NCI-H2081 (cell line): ENCODE data around the gene LTC4S.
"Not testable (repeated sequence)": the region's sequence is repeated elsewhere in the genome, so short reads cannot be mapped to it uniquely, and the experiment has no call there.

Experiments used
- DNase-seq, 2 experiments: peaks; one replicate each; lab custom pipeline; 2025; lab: John Stamatoyannopoulos, UW

LTC4S gene

DNA sequence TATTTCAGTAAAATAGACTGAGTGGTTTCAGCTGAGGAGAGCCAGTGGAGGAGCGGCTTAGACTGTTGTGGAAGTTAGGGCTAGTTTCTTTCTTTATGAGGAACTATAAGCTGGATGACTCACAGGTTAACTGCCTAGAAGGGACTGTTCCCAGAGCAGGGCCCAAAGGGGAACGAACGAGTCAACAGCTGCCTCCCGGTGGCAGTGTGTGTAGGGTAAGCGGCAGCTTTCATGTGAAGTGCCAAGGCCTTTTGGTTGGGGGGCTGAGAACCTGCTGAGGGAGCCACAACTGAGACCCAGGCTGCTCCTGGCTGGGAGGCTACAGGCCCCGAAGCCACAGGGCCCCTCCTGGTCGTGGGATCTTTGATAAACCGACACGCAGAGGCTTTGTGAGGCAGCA lies 33.9 kb downstream of the LTC4S start:
- DNase-seq, result no peak

DNA sequence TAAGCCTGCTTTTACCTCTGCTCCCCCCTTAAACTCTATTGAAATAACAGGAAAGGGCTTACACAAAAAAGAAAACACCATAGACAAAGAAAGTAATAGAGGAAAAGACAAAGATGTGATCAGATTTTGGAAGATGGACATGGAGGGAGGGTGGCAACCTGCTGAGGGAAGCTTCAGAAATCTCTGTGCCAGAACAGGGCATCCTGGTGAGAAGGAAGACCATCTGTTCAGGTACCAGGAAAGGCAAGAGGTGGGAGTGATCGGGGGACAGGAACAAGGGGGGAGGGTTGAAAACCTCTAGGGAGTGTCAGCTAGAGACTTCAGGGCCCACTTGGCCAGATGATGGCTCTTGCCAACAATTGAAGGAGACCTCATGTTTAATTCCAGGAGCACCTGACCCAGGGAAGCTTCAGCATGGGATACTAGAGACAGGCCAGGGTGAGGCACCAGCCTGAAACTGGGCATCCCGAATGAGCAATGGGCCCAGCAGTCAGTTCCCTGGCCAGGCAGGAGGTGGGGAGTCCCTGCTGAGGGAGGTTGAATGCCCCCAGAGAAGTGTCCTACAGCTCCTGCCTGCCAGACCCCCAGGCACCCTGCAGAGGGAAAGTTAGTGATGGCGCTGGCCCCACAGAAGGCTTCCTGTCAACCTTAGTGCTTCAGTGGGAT lies 35.1 kb downstream of the LTC4S start:
- no peak for DNase-seq

DNA sequence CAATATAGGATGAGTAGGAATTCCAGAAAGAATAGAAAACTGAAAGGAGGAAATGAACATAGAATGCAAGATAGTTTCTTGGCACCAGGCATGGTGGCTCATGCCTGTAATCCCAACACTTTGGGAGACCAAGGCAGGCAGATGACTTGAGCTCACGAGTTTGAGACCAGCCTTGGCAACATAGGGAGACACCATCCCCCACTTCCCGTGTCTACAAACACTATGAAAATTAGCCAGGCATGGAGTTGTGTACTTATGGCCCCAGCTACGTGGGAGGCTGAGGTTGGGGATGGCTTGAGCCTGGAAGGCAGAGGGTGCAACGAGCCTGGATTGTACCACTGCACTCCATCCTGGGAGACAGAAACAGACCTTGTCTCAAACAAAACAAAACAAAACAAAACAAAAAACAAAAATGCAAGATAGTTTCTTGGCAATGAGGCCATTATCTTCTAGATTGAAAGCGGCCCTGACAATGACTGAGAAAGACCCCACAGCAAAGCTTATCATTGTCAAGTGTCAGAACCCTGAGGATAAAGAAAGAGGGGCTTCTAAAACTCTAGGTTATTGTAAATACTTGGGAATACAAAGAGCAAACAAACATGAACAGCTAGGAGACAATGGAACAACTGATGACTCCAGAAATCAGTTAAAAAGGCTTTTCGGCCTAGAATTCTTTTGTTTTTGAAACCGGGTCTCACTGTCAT lies 36.1 kb downstream of the LTC4S start:
- DNase-seq, result no peak

DNA sequence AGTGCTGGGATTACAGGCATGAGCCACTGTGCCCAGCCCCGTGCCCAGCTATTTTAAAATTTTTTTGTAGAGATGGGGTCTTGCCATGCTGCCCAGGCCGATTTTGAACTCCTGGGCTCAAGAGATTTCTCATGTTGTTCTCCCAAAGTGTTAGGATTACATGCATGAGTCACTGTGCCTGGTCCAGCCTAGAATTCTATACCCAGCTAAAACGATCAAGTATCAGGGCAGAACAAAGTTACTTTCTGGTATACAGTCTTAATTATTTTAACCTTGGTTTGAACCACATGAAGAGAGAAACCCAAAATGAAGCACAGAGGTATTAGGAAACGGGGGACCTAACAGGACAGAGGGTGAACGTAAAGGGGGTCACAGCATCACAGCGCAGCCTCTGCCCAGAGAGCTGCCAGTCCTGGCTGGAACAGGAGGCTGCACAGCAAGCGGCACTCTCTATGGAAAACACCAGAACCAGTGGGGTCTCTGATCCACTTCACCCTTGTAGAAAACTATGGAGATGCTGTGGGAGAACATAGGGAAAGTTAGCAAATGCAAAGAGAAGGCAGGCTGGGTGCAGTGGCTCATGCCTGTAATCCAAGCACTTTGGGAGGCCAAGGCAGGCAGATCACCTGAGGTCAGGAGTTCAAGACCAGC lies 37.2 kb downstream of the LTC4S start:
- DNase-seq, result no peak

GRCh38 chr5:179832039-179832745 lies 38.4 kb downstream of the LTC4S start:
- DNase-seq, result no peak

GRCh38 chr5:179833056-179833708 lies 39.4 kb downstream of the LTC4S start:
- DNase-seq, result no peak

- no peak for DNase-seq
Observed at GRCh38 chr5:179833709-179834070, 39.9 kb downstream of the LTC4S start.

DNA sequence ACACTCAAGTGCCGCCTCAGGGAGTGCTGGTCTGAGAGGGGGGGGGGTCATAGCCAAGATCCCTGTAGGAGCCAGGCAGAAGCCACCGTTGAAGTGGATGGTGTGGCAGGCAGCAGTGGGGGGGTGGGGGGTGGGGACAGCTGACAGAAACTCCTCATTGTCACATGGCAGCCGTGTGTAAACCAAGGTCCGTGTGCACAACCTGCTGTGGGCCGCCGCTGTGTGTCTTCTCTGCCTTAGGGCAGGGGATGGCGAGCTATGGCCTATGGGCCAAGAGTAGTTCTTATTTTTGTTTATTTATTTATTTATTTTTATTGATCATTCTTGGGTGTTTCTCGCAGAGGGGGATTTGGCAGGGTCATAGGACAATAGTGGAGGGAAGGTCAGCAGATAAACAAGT lies 40.3 kb downstream of the LTC4S start:
- DNase-seq, result no peak

- not testable (repeated sequence) for DNase-seq
Observed at GRCh38 chr5:179834871-179835270, 41.1 kb downstream of the LTC4S start.

DNA sequence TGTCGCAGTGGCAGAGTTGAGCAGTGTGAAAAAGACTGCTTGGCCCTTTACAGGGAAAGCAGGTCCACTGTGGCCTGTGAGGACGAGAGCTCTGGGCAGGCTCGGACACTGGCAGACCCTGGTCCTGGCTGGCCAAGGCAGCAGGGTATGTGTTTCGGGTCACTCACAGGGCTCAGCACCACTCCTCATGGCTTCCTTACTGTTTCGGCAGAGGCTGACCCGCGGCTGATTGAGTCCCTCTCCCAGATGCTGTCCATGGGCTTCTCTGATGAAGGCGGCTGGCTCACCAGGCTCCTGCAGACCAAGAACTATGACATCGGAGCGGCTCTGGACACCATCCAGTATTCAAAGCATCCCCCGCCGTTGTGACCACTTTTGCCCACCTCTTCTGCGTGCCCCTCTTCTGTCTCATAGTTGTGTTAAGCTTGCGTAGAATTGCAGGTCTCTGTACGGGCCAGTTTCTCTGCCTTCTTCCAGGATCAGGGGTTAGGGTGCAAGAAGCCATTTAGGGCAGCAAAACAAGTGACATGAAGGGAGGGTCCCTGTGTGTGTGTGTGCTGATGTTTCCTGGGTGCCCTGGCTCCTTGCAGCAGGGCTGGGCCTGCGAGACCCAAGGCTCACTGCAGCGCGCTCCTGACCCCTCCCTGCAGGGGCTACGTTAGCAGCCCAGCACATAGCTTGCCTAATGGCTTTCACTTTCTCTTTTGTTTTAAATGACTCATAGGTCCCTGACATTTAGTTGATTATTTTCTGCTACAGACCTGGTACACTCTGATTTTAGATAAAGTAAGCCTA lies 42.6 kb downstream of the LTC4S start:
- no peak for DNase-seq

DNA sequence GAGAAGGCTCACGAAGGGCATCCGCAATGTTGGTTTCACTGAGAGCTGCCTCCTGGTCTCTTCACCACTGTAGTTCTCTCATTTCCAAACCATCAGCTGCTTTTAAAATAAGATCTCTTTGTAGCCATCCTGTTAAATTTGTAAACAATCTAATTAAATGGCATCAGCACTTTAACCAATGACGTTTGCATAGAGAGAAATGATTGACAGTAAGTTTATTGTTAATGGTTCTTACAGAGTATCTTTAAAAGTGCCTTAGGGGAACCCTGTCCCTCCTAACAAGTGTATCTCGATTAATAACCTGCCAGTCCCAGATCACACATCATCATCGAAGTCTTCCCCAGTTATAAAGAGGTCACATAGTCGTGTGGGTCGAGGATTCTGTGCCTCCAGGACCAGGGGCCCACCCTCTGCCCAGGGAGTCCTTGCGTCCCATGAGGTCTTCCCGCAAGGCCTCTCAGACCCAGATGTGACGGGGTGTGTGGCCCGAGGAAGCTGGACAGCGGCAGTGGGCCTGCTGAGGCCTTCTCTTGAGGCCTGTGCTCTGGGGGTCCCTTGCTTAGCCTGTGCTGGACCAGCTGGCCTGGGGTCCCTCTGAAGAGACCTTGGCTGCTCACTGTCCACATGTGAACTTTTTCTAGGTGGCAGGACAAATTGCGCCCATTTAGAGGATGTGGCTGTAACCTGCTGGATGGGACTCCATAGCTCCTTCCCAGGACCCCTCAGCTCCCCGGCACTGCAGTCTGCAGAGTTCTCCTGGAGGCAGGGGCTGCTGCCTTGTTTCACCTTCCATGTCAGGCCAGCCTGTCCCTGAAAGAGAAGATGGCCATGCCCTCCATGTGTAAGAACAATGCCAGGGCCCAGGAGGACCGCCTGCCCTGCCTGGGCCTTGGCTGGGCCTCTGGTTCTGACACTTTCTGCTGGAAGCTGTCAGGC lies 43.6 kb downstream of the LTC4S start:
- DNase-seq, result no peak

DNA sequence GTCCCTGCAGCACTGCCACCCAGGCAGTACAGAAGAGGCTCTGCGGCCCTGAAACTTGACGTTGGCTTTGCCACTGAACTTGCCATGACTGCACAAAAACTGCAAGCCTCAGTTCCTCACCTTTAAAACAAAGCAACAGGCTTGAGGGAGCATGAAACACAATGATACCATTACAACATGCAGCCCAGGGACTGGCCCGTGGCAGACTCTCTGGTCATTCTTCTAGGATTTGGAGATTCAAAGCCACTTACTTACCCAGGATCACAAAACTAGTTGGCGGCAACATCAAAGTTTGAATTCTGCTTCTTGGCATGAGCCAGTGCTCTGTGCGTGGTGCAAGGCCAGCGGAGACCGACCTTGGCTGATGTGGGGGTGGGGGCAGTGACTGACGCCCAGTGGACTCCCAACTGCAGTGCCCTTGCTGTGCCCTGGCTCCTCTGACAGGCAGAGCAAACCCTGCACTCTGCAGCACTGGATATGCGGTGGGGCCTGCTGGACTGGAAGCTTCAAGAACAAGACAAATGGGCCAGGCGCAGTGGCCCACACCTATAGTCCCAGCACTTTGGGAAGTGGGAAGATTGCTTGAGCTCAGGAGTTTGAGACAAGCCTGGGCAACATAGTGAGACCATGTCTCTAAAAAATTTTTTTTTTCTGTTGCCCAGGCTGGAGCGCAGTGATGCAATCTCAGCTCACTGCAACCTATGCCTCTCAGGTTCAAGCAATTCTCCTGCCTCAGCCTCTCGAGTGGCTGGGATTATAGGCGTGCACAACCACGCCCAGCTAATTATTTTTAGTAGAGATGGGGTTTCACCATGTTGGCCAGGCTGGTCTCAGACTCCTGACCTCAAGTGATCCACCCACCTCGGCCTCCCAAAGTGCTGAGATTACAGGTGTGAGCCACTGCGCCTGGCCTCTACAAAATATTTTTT lies 45.8 kb downstream of the LTC4S start:
- DNase-seq, result no peak

DNA sequence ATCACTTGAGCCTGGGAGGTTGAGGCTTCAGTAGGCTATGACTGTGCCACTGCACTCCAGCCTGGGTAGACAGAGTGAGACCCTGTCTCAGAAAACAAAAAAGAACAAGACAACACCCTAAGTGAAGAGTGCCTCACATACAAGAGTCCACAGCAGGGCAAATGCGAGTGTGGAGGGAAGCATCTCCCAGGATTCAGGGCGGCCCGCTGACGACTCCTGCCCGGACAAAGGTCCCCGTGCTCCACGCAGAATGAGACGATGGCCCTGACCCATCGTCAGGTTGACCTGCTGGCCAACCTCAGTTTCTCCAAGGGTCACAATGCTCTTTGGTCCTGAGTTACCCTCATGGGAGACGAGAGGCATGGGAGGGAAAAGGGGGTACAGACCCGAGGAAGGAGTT lies 46.5 kb downstream of the LTC4S start:
- no peak for DNase-seq

GRCh38 chr5:179840766-179841165 lies 47.0 kb downstream of the LTC4S start:
- no peak for DNase-seq

GRCh38 chr5:179841621-179842020 lies 47.8 kb downstream of the LTC4S start:
- no peak for DNase-seq
